NCI-H2107 treated with DMSO at 0.1 percent for 48 hours (cell line): ENCODE results near the gene PDE1C.

Experiments used
- DNase-seq: peaks from one replicate; lab custom pipeline; 2025; ENCODE audit not compliant: unreplicated experiment; lab: John Stamatoyannopoulos, UW

The PDE1C gene

GRCh38 chr7:31950091-31950755 lies 120.0 kb downstream of the PDE1C start:
- no peak for DNase-seq

DNA sequence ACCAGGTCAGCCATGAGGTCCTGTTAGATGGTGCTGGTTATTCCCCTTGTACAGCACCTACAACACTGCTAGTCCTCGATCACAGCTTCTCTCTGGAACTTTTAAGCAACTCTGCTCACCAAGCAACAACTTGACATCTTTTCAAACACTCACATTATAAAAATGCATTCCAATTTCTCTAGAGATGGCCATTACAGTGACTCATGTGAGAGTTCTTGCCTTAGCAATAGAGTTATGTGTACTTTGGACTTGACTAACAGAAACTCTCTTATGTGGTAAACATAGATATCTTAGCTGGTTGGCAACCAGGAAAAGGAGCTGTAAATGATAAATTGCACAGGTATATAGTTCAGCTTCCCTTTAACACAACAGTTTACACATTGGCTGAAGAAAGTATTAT lies 122.2 kb downstream of the PDE1C start:
- no peak for DNase-seq

- DNase-seq, result no peak
Measured at GRCh38 chr7:31940167-31940566, 130.0 kb downstream of the PDE1C start.

- DNase-seq, result no peak
Measured at GRCh38 chr7:31939076-31939475, 131.1 kb downstream of the PDE1C start.

DNA sequence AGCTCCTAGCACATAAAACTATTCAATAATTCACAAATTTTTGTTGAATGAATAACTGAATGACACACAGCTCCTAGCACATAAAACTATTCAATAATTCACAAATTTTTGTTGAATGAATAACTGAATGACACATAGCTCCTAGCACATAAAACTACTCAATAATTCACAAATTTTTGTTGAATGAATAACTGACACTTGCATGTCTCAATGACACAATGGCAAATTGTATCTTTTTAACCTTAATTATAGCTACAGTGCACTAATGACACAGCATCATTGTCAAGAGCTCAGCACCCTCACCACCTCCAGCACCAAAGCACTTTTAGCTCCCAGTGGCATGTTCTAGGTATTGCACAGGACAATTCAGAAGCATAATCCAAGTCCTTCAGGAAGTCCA lies 131.6 kb downstream of the PDE1C start:
- DNase-seq, result no peak

- no peak for DNase-seq
Measured at GRCh38 chr7:31937982-31938381, 132.2 kb downstream of the PDE1C start.

DNA sequence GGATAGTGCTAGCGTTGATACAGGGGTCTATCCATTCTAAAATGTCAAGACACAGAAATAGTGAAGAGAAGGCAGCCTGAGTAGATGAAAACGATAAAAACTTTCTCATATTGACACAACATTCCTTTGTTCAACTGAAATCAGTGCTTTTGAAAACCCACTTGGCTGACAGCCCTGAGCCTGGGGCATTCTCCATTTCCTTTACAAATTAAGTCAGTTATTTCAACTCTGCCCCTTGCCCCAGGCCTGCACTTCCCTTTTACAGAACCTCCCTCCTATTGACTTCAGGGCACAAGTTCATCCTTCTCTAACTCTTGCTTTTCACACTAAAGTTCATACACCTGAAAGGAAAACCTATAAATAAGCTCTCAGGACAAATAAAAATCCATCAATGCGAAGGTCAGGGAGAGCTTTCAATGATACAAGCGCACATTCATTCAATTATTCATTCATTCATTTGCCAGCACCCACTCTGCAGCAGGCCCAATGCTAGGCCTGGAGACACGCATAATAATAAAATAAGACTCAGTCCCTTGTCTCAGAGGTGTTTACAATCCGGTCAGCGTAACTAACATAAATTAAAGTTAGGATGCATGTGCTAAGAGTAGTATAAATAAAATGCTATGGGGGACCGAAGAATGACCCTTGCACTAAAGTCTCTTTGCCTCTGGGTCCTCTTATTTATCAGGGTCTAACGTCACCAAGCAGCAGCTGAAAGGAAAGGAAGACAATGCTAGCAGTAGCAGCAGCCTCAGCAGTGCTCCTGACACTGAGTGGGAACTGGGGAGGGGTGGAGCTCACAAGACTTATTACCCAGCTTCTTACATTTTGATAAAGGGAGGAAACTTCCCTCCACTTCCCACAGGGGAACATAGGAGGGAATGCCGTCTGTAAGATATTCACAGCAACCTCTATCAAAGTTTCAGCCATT lies 134.8 kb downstream of the PDE1C start:
- DNase-seq, result no peak

DNA sequence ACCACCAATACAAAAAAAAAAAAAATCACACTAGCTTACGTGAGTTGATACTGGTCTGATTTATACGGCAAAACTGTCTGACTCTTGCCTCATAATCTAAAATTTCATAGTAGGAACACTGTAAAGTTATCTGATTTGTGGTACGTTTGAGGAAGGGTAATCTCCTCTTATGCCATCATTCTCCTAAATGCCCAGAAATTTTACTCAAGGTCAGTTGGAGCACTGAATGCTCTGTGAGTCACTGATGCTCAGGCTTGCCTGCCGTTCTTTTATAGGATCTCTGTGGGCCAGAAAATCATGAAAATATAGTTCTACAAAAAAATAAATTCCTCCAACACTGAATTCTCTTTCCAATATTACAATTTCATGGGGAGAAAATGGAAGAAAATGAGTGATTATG lies 135.7 kb downstream of the PDE1C start:
- DNase-seq, result no peak

- DNase-seq, result no peak
Measured at GRCh38 chr7:31933481-31933880, 136.7 kb downstream of the PDE1C start.

DNA sequence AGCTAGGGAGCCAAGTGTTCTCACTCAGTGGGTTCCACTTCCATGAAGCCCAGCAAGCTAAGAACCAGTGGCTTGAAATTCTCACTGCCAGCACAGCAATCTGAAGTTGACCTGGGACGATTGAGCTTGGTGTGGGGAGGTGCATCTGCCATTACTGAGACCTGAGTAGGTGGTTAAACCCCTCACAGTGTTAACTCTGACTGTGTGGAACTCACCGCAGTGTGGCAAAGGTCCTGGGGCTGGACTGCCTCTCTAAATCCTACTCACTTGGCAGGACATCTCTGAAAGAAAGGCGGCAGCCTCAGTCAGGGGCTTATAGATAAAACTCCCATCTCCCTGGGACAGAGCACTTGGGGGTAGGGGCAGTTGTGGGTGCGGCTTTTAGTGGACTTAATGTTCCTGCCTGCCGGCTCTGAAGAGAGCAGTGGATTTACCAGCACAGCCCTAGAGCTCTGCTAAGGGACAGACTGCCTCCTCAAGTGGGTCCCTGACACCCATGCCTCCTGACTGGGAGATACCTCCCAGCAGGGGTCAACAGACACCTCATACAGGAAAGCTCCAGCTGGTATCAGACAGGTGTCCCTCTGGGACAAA lies 143.1 kb downstream of the PDE1C start:
- no peak for DNase-seq

DNA sequence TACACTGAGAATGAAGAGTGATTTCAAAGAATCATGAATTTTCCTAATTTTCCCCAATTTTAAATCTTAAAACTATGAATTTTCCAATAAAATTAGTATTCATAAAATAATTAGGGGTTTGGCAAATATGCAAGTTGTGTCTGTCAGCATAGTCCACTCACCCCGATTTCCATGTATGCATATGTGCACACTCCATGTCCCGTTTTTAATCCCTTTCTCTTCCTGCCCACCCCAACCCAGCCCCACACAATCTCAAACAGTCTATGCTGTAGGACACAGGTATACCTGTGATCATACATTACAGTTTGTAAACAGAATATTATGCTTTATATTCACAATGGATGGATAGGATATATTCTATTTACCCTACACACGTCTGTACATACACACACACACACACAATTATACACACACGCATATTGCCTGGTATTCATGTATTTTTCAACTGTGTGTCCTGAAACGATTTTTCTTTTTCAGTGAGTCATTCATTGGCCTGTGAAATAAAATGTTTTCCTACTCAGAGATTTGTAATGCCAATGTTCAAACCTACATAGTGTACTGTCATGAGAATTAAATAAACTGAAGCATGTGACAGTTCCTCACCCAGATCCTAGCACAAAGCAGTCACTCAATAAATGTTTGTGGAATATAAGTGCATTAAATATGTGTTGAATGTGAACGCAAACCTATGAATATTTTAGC lies 144.3 kb downstream of the PDE1C start:
- no peak for DNase-seq

DNA sequence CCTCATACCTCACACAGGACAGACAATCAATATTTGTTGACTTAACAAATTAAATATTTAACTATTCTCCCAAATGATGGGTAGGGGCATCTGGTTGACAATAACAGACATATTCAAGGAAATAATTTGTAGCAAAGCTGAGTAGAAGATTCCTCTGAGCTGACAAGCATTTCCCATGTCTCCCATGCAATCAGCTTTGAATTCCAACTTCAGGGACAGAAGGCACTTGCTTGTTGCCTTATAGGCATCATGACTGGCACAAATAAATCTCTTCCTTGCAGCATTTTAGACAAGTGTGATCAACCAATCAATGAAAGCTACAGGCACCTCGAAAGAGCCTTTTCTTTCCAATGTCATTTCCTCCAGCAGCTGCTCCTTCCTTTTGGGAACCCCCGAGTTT lies 146.0 kb downstream of the PDE1C start:
- no peak for DNase-seq

DNA sequence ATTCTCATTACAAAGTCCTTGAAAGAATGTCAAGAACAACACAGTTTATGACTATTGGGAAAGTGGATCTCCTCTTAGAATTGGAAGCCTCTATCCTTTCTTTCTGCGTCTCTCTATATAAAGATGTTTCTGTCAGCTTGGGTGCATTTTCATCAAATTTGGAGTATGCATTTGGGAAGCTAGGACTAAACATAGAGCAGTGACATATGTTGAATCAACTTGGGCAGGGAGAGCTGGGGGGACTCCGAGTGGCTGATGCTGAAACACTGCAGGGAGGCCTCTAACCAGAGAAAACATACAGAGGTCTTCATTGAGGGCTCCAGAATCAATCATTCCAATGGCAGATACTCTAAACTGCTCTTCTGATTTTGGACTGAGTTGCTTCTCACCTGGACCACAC lies 147.4 kb downstream of the PDE1C start:
- no peak for DNase-seq

DNA sequence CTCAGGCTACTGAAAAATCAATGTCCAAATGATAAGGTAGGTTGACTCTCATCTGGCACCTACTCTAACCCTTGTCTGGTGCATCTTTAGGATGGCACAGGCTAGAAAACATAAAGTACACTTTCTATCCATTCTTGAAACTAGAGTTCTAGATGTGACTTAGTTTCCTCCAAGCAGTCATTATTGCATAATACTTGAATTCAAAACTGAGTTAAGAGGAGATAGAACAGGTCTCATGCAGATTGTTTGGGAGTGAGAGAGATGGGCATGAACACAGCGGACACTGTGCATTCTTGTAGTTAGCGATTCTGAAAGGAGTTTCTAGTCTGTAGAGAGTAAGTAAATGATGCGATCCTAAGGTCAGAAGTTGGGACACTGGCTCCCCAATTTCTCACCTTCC lies 149.2 kb downstream of the PDE1C start:
- no peak for DNase-seq

DNA sequence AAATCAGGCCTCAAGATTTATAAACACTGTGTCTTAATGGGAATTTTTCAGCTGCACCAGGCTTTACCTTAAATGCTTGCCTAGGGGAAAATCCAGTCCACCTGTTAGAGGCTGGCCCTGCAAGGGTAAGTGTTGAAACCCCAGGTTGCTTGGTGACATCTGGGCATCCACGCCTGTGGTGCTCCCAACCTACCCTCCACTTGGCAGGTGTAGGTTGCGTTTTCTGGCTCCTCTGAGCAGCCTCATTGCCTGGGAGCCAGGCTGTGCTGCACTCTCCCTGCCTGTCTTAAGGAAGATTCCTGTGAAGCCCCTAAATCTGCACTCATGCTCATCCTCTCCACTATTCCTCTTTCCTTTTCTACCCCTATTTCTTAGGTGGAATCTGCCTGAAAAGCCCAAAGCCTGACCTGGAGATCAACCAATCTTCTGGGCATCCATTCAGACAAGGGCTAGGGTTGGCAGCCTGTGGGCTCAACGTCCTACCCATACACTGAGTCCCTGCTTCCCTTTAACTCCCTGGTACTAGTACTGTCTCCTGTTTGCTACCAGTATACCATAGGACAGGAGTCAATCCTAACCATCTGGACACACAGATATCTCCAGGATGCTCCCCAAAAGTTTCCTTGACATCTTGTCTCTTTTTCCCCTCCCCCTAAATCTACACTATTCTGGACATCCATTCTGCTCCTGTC lies 150.4 kb downstream of the PDE1C start:
- DNase-seq, result no peak

DNA sequence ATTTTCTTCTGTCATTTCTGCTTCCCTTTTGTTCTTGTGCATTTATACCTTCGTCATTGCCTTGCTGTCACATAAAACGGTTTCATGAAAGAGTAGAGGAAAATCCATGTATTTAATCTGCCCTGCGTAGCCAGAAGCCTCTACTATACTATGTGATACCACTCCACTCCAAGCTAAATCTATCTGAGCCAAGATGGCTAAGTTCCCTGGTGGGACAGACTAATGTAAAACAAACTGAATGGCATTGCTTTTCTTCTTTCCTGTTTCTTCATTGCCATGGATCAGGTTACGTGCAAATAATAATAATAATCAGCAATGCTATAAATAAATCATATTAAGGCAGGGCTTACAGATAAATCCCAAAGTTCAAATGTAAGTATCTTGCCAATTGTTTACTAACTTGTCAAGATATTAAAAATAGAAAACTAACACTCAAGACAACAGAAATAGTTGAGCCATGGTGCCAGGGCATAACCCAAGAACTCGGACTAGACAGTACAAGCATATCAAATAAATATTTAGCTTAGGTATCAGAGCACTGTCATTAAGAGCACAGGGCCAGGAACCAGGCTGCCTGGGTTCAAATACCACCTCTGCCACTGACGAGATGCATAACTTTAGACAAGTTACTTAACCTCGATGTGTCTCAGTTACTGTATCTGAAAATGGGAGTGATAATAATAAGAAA lies 151.4 kb downstream of the PDE1C start:
- no peak for DNase-seq

- no peak for DNase-seq
Measured at GRCh38 chr7:31917256-31917655, 153.0 kb downstream of the PDE1C start.

DNA sequence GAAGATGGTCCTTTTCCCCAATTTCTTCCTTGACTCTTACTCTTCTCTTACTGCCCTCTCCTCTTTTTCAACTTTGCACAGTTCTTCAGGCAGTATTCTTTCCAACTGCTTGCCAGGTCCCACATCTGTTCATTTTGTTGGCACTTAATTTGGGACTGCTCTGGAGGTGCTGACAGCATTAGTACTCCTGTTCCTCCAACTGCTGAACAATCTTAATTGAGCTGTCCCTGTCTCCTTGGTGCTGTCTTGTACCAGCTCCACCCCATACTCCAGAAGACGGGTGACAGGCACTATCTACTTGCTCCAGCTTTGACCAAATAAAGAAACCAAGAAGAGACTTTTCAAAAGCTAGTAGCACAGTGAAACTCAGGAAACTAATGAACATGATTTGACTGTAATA lies 160.0 kb downstream of the PDE1C start:
- DNase-seq, result no peak

DNA sequence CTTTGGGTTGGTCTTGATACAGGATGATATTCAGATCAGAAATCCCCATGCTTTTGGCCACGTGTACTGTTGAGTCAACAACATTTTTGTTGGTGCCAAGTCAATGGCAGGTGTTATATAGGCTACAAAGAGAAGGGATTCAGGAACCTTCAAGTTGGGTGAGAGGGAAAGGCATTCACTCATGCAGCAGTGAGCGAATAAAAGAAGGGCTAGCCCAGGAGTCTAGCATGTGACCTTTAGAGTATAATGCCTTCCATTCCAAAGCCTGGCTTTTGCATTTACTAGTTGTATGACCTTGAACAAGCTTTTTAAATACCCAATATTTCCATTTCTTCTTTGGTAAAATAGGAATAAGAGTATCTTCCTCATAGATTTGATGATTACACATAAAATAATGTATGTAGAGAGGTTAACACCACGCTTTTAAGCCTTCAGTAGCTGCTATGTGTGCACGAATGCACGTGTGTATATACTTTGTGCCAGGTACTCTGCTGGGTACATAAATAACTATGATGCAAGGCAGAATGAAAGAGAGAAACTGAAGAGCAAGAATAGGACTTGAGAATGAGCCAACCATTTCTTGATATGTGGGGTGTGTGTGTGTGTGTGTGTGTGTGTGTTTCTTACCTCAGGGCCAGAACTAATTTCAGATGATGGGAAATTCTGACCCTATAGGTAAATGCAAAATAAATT lies 163.6 kb downstream of the PDE1C start:
- no peak for DNase-seq

- no peak for DNase-seq
Measured at GRCh38 chr7:31903962-31904361, 166.2 kb downstream of the PDE1C start.
